Rectal smooth muscle tissue (tissue), 1 donor: ENCODE results near the gene IFT172.
"Not testable (repeated sequence)": the region's sequence is repeated elsewhere in the genome, so short reads cannot be mapped to it uniquely, and the experiment has no call there.

Source experiments
- H3K27ac ChIP-seq: one replicate; pipeline ENCODE4 v1.7.0; 2013; ENCODE audit warnings: low read depth, low read length, inconsistent platforms
- H3K27me3 ChIP-seq: one replicate; pipeline ENCODE4 v1.7.0; 2013; ENCODE audit warnings: low read length; ENCODE audit not compliant: control insufficient read depth, insufficient read depth
- H3K36me3 ChIP-seq: one replicate; pipeline ENCODE4 v1.7.0; 2013; ENCODE audit warnings: low read length; ENCODE audit not compliant: control insufficient read depth, insufficient read depth
- H3K4me1 ChIP-seq: one replicate; pipeline ENCODE4 v1.7.0; 2013; ENCODE audit warnings: low read length; ENCODE audit not compliant: control insufficient read depth, insufficient read depth
- H3K4me3 ChIP-seq: one replicate; pipeline ENCODE4 v1.7.0; 2013; ENCODE audit warnings: low read length
- H3K9ac ChIP-seq: one replicate; pipeline ENCODE4 v1.7.0; 2013; ENCODE audit warnings: low read length

The IFT172 gene

DNA sequence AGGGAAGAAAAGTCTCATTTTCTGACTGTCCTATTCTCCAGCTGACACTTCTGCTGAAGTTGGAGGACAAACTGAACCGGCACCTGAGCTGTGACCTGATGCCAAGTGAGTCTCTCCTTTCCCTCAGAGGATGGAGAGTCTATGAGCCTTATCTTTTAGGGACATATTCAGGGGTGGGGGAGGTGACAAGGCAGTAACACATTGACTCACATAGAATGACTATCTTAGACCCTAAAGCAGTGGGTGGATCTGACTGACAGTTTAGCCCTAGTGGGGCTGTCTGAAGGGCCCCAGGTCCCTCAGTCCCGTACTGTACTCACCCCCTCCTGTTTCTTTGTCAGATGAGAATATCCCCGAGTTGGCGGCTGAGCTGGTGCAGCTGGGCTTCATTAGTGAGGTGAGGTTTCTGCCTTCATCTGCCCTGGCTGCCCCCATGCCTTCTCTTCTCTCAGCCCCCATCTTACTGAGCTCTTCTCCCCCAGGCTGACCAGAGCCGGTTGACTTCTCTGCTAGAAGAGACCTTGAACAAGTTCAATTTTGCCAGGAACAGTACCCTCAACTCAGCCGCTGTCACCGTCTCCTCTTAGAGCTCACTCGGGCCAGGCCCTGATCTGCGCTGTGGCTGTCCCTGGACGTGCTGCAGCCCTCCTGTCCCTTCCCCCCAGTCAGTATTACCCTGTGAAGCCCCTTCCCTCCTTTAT, 48.2 kb downstream of the IFT172 start:
- peaks cover 46% of the 10 kb centered on the region for H3K36me3 ChIP-seq
- H3K27ac ChIP-seq, result no peak overlapping the region

GRCh38 chr2:27435628-27436027, 53.9 kb downstream of the IFT172 start:
- H3K36me3 ChIP-seq, result peaks cover 59% of the 10 kb centered on the region
- H3K4me3 ChIP-seq, result no peak overlapping the region
- H3K4me1 ChIP-seq, result no peaks in the 10 kb centered on the region
- H3K27me3 ChIP-seq, result no peaks in the 10 kb centered on the region
- H3K27ac ChIP-seq, result no peak overlapping the region
- no peak overlapping the region for H3K9ac ChIP-seq

More for the DNA sequence above, 48.2 kb downstream of the IFT172 start:
- Histone ChIP-seq H3K4me3 (no peak overlapping the region), H3K9ac (no peak overlapping the region), H3K27me3 (no peaks in the 10 kb centered on the region), H3K4me1 (no peaks in the 10 kb centered on the region)

DNA sequence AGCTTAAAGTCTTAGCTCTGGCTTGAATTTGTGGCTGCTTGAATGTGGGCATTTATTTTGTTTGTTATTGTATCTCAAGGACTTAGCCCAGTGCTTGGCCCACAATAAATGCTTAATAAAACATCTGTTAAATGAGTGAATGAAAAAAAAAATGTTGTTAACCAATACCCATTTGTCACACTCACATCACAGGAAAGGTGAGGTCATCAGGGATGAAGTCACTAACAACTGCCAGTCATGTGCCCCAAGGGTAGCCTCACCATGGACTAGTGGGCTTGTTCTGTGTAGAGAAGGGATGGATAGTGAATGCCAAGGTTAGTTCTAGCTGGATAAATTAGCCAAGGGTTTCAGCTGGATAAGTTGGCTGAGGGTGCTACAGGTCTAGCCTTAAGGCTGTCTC, 58.1 kb downstream of the IFT172 start:
- no peak overlapping the region for H3K27ac ChIP-seq

DNA sequence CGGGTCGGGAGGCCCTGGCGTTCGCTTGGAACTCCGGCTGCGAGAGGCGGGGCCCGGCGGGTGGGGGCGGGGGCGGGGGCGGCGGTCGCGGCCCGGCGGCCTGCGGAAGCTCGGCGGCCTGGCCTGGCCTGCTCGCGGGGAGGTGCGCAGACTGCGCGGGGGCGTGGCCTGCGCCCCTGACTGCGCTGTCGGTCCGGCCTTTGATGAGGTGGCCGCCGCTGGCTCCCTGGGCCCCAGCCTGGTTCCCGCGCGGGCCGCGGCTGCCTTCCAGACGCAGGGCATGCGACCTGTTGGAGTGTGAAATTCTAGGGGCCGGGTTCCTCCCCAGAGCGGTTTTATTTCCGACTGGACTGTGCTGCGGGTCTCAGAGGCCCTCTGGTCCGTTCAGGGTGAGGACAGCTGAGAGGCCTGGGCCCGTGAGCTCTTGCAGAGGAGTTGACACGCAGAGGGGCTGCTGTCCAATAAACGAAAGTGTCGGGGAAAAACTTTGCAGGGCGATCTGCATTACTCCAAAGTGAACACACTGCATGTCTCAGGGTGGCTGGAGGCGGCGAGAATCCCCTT, 60.5 kb downstream of the IFT172 start:
- Histone ChIP-seq H3K4me3 (peak overlapping the region; percentile 97), H3K36me3 (peaks cover 8% of the 10 kb centered on the region), H3K4me1 (peaks cover 10% of the 10 kb centered on the region), H3K9ac (peak overlapping the region; percentile 99), H3K27ac (peak overlapping the region; percentile 95), H3K27me3 (no peaks in the 10 kb centered on the region)

More for the DNA sequence above, 58.1 kb downstream of the IFT172 start:
- H3K27me3 ChIP-seq, result no peaks in the 10 kb centered on the region
- H3K9ac ChIP-seq, result no peak overlapping the region
- peaks cover 10% of the 10 kb centered on the region for H3K4me1 ChIP-seq
- no peak overlapping the region for H3K4me3 ChIP-seq
- peaks cover 29% of the 10 kb centered on the region for H3K36me3 ChIP-seq

DNA sequence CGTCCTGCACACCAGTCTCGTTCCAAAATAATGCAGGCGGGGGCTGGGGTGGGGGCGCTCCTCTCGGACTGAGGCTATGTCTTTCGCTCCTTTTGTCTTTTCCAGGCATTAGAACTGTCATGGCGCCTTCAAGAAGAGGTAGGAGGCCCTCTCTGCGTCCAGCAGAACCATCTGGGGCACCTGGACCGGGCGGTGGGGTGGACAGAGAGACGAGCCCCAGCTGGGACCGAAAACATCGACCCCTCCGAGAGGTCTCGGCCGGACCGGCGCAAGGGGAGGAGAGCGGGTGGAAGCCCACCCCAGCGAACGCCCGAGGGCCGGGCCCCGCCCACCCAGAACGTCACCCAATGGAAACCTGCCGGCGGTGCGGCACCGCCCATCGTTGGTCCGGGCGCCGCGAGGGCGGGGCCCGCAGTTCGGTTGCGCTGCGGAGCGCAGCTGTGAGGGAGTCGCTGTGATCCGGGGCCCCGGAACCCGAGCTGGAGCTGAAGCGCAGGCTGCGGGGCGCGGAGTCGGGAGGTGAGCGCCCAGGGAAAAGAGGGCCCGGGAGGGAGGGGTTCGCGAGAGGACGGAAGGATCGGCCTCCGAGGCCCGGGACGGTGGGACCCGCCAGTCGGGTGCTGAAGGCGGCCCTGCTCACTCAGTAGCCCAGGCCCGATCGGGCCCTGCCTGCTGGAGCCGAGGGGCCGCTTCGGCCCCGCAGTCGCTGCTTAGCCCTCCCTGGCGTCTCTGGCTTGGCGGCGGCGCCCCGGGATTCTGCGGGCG, 61.1 kb downstream of the IFT172 start, which contains the start of gene NRBP1:
NRBP1 (plus strand) TSS at position 419 of the 765 bp plus-strand sequence. CDS start 4,643 bp downstream, outside the sequence.
- H3K4me1 ChIP-seq, result peaks cover 10% of the 10 kb centered on the region
- H3K27me3 ChIP-seq, result no peaks in the 10 kb centered on the region
- H3K4me3 ChIP-seq, result peak within 1 kb of the TSS; percentile 97
- peaks cover 2% of the 10 kb centered on the region for H3K36me3 ChIP-seq
- H3K27ac ChIP-seq, result peak within 1 kb of the TSS; percentile 95
- H3K9ac ChIP-seq, result peak within 1 kb of the TSS; percentile 99

DNA sequence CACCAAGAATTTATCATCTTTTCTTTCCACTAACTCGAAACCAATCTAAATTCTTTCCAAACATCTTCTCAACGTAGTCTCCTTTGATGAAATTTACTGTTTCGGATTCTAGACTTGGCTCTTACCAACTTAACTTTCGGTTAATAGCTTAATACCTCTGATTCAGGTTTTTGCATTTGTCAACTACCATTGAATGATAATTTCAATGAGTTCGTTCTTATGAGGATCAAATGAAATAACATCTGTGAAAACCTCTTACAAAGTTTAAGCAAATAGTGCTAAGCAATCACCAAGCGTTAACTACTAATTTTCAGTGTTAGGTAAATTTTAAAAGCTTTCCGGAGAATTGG, 61.7 kb downstream of the IFT172 start:
- Histone ChIP-seq H3K27ac (peak overlapping the region; percentile 95), H3K27me3 (no peaks in the 10 kb centered on the region), H3K4me3 (peak overlapping the region; percentile 88), H3K9ac (peak overlapping the region; percentile 70), H3K4me1 (peaks cover 10% of the 10 kb centered on the region), H3K36me3 (no peaks in the 10 kb centered on the region)

GRCh38 chr2:27425039-27425438, 64.5 kb downstream of the IFT172 start:
- not testable (repeated sequence) for H3K9ac ChIP-seq, H3K4me3 ChIP-seq, H3K27ac ChIP-seq, H3K27me3 ChIP-seq, H3K36me3 ChIP-seq, H3K4me1 ChIP-seq

DNA sequence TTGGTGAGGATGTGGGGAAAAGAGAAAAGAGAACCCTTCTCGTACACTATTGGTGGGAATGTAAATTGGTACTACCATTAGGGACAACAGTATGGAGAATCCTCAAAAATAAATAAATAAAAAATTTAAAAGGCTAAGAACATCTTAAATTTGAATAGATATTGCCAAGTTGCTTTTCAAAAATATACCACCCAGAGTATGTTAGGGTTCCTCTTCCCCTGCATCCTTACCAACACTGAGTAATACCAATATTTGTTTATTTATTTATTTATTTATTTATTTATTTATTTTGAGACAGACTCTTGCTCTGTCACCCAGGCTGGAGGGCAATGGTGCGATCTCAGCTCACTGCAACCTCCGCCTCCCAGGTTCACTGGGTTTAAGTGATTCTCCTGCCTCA, 66.6 kb downstream of the IFT172 start:
- Histone ChIP-seq H3K36me3 (no peaks in the 10 kb centered on the region), H3K9ac (no peak overlapping the region), H3K4me3 (no peak overlapping the region), H3K27ac (no peak overlapping the region), H3K27me3 (no peaks in the 10 kb centered on the region), H3K4me1 (peaks cover 2% of the 10 kb centered on the region)

GRCh38 chr2:27421660-27422250, 67.8 kb downstream of the IFT172 start:
- Histone ChIP-seq H3K27ac (no peak overlapping the region), H3K9ac (no peak overlapping the region), H3K4me1 (no peaks in the 10 kb centered on the region), H3K27me3 (no peaks in the 10 kb centered on the region), H3K36me3 (no peaks in the 10 kb centered on the region), H3K4me3 (no peak overlapping the region)

GRCh38 chr2:27420996-27421395, 68.5 kb downstream of the IFT172 start:
- Histone ChIP-seq H3K36me3 (no peaks in the 10 kb centered on the region), H3K9ac (no peak overlapping the region)

GRCh38 chr2:27416151-27416550, 73.4 kb downstream of the IFT172 start:
- Histone ChIP-seq H3K36me3 (no peaks in the 10 kb centered on the region), H3K27me3 (no peaks in the 10 kb centered on the region), H3K4me1 (no peaks in the 10 kb centered on the region), H3K9ac (no peak overlapping the region), H3K27ac (no peak overlapping the region), H3K4me3 (no peak overlapping the region)

More at GRCh38 chr2:27420996-27421395, 68.5 kb downstream of the IFT172 start:
- Histone ChIP-seq H3K27ac (no peak overlapping the region), H3K4me1 (no peaks in the 10 kb centered on the region), H3K4me3 (no peak overlapping the region), H3K27me3 (no peaks in the 10 kb centered on the region)

DNA sequence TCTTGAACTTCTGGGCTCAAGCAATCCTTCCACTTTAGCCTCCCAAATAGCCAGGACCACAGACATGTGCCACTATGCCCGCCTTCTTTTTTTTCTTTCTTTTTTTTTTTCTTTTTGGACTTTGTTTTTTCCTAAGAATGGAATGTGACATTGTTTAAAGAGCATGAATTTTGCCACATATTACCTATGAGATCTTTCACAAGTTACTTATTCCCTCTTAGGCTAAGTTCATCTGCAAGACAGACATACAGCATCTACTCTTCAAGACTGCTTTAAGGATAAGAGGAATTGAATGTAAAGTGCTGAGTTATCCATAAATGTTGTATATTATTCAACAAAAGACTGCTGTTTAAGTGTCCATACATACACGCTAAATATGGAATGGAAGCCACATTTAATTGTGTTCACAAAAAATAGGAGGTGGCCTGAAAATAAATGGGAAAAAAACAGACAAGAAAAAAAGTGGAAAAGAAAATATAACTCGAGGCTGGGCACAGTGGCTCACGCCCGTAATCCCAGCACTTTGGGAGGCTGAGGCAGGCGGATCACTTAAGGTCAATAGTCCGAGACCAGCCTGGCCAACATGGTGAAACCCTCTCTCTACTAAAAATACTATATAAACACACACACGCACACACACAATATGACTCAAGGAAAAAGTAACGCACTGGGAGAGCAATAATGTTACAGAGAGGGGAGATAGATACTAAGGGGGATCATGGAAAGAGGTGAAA, 77.0 kb downstream of the IFT172 start:
- Histone ChIP-seq H3K27ac (no peak overlapping the region), H3K27me3 (no peaks in the 10 kb centered on the region), H3K36me3 (no peaks in the 10 kb centered on the region), H3K9ac (no peak overlapping the region), H3K4me1 (peaks cover 8% of the 10 kb centered on the region), H3K4me3 (no peak overlapping the region)
